Measurements from ENCODE around the gene SMG7.

GRCh38 chr1:183505454-183506089, 33.3 kb downstream of the SMG7 start:
- TF ChIP-seq, protein P1, sequence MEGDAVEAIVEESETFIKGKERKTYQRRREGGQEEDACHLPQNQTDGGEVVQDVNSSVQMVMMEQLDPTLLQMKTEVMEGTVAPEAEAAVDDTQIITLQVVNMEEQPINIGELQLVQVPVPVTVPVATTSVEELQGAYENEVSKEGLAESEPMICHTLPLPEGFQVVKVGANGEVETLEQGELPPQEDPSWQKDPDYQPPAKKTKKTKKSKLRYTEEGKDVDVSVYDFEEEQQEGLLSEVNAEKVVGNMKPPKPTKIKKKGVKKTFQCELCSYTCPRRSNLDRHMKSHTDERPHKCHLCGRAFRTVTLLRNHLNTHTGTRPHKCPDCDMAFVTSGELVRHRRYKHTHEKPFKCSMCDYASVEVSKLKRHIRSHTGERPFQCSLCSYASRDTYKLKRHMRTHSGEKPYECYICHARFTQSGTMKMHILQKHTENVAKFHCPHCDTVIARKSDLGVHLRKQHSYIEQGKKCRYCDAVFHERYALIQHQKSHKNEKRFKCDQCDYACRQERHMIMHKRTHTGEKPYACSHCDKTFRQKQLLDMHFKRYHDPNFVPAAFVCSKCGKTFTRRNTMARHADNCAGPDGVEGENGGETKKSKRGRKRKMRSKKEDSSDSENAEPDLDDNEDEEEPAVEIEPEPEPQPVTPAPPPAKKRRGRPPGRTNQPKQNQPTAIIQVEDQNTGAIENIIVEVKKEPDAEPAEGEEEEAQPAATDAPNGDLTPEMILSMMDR (IDR thresholded peaks at IDR 0.05), result no peak
- no peak for TF ChIP-seq POLR2A (IDR thresholded peaks at IDR 0.05)

Measured in prostate gland (tissue), 2 donors.